ENCODE data around the gene TUT4.

TUT4 gene

DNA sequence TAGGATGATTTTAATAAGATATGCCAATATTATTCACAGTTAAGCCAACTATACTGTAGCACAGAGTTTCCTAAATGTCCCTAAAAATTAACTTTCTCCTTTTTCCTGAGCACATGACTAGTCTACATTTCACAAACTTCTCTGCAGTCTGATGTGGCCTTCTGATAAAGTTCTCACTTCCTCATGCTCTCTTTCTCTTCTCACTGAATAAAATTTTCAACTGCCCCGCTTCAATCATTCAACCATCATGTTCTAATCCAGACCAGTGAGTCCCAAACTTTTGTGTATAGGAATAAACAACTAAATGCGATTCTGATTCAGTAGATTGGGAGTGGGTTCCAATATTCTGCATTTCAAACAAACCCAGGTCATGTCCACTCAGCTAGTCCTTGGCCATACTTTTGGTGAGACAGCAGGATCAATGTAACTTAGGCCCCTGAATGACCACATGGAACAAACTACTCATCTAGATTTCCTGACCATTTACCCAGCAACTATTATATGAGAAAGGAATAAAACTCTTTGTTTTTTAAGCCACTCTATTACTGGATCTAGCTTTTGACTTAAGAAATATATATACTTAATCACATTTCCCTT lies 20.1 kb downstream of the TUT4 start:
- no peak for DNase-seq

DNA sequence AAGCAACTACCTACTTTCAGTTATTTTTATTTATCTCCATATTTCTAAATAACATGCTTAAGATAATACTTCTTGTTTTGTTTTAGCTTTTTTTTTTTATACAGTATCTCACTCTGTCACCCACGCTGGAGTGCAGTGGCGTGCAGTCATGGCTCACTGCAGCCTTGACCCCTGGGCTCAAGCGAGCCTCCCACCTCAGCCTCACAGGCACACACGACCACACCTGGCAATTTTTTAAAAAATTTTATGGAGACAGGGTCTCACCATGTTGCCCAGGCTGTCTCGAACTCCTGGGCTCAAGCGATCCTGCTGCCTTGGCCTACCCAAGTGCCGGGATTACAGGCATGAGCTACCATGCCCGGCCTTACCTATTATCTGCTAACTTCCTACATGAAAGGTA lies 20.6 kb downstream of the TUT4 start:
- DNase-seq = no peak

GRCh38 chr1:52531249-52531872 lies 21.5 kb downstream of the TUT4 start:
- DNase-seq = no peak

GRCh38 chr1:52530563-52531144 lies 22.2 kb downstream of the TUT4 start:
- DNase-seq = no peak

DNA sequence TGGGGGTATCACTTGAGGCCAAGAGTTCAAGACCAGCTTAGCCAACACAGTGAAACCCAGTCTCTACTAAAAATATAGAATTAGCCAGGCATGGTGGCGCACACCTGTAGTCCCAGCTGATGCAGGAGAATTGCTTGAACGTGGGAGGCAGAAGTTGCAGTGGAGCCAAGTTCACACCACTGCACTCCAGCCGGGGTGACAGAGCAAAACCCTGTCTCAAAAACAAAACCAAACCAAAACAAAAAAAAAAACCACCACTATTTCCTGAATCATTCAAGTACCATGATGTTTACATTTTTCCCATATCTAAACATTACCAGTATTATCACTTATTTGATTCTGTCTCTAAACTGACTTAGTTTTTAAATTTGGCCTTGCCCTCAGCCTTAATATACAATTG lies 29.5 kb downstream of the TUT4 start:
- no peak for DNase-seq

DNA sequence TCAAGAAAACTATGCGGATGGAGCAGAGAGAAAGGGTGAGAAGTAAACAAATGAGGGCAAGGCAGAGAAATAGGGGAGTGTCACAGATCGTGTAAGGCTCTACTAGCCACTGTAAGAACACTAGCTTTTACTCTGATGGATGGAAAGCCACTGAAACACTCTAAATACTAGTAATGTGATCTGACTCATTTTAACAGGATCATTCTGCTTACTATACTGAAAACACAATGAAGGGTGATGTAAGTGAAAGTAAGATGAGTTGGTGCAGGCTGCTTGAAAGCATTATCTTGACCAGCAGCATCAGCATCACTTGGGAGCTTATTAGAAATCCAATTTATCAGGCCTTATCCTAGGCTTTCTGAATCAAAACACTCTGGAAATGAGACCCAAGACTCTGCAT lies 32.7 kb downstream of the TUT4 start:
- DNase-seq = no peak

DNA sequence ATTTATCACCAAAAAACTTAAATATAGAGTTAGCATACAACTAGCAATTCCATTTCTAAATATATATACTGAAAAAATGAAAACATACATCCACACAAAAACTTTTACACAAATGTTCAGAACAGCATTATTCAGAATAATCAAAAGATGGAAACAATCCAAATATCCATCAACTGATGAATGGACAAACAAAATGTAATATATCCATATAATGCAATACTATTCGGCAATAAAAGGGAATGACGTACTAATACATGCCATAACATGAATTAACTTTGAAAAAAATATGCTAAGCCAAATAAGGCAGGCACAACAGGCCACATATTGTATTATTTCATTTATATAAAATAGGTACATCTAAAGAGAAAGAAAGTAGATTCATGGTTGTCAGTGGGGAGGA lies 33.9 kb downstream of the TUT4 start:
- no peak for DNase-seq

DNA sequence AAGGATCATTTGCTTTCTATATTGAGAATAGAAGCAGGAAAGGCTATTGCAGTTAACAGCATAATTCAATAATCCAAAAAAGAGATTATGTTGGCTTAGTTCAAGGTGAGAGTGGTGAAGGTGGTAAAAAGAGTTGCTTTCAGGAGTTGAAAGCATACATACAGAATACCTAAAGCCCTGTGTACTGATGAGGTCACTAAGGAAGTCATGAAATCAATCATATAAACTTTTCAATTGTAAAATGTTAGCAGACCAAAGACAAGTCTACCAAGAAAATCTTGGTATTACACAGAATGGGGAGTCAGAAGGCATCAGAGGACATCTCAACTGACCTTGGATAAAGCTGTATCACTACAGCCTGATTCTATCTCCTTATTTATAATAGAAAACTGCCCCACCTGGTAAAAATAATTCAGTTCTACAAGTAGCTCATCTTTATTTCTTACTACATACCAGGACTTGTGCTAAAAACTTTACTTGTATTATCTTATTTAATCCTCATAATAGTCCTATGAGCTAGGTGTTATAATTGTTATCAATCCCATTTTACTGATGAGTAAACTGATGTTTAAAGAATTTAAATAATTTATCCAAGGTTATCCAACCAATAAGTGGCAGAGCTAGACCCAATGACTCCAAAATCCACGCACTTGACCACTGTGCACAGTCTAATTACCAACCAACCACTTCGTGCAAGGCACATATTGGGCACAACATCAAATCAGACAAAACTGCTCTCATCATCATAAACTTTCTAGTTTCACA lies 40.9 kb downstream of the TUT4 start:
- no peak for DNase-seq

DNA sequence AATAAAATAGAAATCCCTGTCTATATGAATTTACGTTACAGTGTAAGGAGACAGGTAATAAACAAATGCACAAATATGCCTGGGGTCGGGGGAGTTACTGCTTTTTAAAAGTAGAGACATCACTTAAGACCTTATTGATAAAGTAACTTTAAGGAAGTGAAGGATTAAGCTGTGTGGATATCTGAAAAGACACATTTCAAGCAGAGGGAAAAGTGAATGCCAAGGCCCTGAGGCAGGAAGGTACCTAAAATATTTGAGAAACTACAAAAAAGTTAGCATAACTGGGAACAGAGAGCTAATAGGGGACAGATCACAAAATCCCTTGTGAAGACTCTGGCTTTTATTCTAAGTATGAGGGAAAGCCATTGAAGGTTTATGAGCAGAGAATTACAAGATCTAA lies 41.5 kb downstream of the TUT4 start:
- DNase-seq = no peak

GRCh38 chr1:52506920-52507546 lies 45.9 kb downstream of the TUT4 start:
- no peak for DNase-seq

DNA sequence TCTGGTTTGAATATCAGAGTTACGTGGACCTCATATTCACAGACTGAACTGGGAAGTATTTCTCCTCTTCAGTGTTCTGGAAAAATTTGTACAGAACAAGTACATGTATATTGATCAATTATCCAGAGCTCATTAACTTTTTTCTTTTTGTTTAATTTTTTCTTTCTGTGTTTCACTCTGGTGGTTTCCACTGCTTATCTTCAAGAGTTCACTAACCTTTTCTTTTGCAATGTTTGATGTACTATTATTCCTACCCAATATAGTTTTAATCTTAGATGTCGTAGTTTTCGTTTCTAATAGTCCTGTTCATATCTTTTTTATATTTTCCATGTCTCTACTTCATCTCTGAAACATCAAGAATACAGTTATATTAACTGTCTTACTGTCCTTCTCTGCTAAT lies 46.5 kb downstream of the TUT4 start:
- no peak for DNase-seq

- no peak for DNase-seq
These were observed 48.2 kb downstream of the TUT4 start for GRCh38 chr1:52504720-52505119.

GRCh38 chr1:52503706-52504105 lies 49.2 kb downstream of the TUT4 start:
- DNase-seq = no peak

- DNase-seq = no peak
These were observed 50.1 kb downstream of the TUT4 start for GRCh38 chr1:52502789-52503188.

GRCh38 chr1:52487632-52488031 lies 65.3 kb downstream of the TUT4 start:
- no peak for DNase-seq

DNA sequence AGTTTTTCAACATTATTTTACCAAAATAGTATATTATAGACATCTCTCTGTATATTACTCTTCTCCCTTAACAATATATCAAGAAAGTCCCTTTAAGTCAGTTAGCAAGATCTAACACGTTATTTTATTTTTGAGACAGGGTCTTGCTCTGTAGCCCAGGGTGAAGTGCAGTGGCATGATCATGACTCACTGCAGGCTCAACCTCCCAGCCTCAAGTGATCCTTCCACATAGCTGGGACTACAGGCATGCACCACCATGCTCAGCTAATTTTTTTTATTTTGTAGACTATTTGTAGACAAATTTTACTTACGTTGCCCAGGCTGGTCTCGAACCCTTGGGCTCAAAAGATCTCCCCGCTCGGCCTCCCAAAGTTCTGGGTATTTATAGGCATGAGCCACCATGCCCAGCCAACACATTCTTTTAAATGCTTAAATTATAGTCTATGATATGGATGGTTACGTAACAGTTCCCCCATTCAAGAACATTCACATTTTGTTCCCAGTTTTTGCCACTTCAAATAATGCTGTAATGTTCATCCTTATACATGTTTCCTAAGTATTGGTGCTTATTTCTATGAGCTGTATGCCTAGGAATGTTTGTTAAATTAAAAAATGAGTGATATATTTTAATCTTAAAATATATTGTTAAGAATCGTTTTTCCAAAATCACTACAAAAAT lies 70.4 kb downstream of the TUT4 start:
- DNase-seq = no peak

- no peak for DNase-seq
These were observed 73.8 kb downstream of the TUT4 start for GRCh38 chr1:52479076-52479475.

GRCh38 chr1:52477876-52478275 lies 75.0 kb downstream of the TUT4 start:
- DNase-seq = no peak

DNA sequence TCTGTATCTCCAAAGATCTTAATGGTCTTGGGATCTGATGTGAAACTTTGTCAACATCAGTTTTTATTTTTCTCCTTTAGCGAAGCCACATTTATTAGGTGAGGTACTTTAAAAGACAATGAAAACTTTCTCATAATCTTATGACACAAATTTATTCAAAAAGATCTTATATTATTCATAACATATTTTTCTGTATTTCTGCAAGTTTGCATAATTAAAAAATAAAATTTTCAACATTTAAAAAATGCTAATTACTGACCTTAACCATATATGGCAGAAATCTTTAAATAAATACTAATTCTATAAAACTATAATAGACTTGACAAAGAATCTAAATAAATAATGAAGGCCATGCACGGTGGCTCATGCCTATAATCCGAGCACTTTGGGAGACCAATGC lies 75.9 kb downstream of the TUT4 start:
- no peak for DNase-seq

GRCh38 chr1:52474807-52475206 lies 78.1 kb downstream of the TUT4 start:
- no peak for DNase-seq

- no peak for DNase-seq
These were observed 79.9 kb downstream of the TUT4 start for GRCh38 chr1:52473039-52473438.

DNA sequence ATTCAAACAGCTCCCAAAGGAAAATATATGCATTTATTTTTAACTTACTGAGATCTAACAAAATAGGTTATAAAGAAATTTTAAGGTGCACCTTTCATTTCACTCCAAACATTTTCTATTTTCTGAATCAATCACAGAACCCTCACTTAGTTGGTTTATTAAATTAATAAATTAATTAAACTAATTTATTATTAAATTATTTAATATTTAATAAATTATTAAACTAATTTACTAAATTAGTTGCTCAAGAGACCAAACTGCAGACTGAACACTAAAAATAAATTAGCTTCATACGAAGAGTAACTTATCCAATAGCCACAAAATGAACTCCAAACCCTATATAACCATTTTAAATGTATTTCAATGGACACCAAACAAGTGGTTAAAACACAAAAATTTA lies 80.5 kb downstream of the TUT4 start:
- no peak for DNase-seq

DNA sequence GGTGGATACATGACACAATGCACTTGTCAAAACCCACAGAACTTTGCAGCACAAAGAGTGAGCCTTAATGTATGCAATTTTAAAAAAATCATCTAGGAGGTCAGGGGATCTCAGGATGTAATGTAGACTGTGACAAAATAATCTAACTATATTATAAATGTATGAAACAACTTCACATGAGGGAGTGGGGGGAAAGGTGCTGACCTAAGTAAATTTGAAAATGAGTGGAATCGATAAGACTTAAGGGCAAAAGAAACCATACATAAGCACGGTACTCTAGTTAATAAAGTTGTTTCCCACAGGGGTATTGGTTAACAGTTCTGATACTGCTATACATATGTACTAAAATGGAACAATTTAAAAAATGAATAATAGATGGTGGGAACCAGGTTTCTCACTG lies 83.8 kb downstream of the TUT4 start:
- no peak for DNase-seq
